ENCODE data around the gene ZNF625. TPM values are rescaled to one million over a fixed set of nuclear protein-coding genes. Genes with fewer than 3 reads are reported as not detected.

The ZNF625 gene
- total RNA-seq, 2 experiments from 2014 or later, result 2.5 to 3.4 TPM

Other genes with a start within 250 kb of the ZNF625 start
- gene ZNF700, start 231.6 kb downstream of the ZNF625 start, total RNA-seq, result 10 to 100 TPM; 12.9 to 13.0 TPM
- 1 to 10 TPM in 1 of 2 experiments, under 1 TPM in 1; 0.97 to 1.6 TPM for gene ZNF763, start 191.7 kb downstream of the ZNF625 start, total RNA-seq
- gene ZNF433, start 121.1 kb downstream of the ZNF625 start, total RNA-seq, result under 1 TPM; 0.27 to 0.33 TPM
- gene ZNF878, start 103.8 kb downstream of the ZNF625 start, total RNA-seq, result under 1 TPM; 0.57 to 0.80 TPM
- 1 to 10 TPM; 2.5 TPM for gene ZNF844, start 92.0 kb downstream of the ZNF625 start, total RNA-seq
- 1 to 10 TPM; 1.5 to 2.7 TPM for gene ZNF20, start 16.4 kb downstream of the ZNF625 start, total RNA-seq
- gene ZNF136, start 6.4 kb upstream of the ZNF625 start, total RNA-seq, result 10 to 100 TPM in 1 of 2 experiments, 1 to 10 TPM in 1; 9.5 to 12.8 TPM
- gene ZNF44, start 138.1 kb upstream of the ZNF625 start, total RNA-seq, result 1 to 10 TPM; 7.5 to 8.9 TPM
- gene ZNF563, start 176.9 kb upstream of the ZNF625 start, total RNA-seq, result 1 to 10 TPM; 6.1 to 6.3 TPM
- 1 to 10 TPM; 2.3 TPM for gene ZNF442, start 208.9 kb upstream of the ZNF625 start, total RNA-seq
- 1 to 10 TPM; 4.2 to 4.7 TPM for gene ZNF799, start 244.5 kb upstream of the ZNF625 start, total RNA-seq

Measured in activated CD4-positive, alpha-beta memory T cell treated with anti-CD3 and anti-CD28 coated beads for 36 hours (primary cell).